CD4-positive, alpha-beta T cell treated with Interleukin-15 for 1 hour (primary cell): Measurements from ENCODE around the gene CRK.
"Not testable (repeated sequence)": the region's sequence is repeated elsewhere in the genome, so short reads cannot be mapped to it uniquely, and the experiment has no call there.

Experiments used
- DNase-seq: peaks from one replicate; pipeline ENCODE4 v3.0.0-alpha.2; 2020

CRK gene

DNA sequence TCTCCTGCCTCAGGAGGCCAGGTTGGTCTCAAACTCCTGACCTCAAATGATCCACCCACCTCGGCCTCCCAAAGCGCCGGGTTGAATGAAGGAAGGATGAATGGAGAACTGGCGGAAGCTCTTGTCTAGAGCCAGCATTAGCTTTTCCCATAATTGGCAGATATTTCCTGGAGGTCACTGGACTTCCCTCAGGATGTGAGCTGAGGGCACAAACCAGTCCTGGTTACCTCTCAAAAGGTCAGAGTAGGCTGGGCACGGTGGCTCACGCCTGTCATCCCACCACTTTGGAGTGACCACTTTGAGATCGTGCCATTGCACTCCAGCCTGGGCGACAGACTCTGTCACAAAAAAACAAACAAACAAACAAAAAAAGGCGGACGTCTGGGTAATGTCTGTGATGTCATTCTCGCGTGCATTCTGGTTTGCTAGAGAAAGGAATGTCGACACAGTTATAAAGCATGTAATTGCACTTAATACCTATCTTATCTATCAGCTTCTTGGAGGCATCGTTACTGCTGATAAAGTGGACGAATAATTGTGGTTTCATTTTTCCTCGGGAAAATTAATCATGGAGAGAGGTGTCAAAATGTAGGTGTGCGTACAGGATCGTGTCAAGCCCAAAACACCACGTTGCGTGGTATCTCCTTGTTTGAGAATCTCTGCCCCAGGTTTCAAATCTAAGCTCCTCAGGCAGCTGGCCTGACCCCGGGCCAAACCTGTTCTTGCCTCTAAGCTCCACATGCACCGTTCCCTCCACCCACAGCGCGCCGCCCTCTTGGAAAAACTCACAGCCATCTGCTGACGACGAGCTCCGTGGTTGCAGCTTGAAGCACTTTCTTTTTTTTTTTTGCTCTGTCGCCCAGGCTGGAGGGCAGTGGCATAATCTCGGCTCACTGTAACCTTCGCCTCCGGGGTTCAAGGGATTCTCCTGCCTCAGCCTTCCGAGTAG lies 6.4 kb upstream of the CRK start:
- no peak for DNase-seq

DNA sequence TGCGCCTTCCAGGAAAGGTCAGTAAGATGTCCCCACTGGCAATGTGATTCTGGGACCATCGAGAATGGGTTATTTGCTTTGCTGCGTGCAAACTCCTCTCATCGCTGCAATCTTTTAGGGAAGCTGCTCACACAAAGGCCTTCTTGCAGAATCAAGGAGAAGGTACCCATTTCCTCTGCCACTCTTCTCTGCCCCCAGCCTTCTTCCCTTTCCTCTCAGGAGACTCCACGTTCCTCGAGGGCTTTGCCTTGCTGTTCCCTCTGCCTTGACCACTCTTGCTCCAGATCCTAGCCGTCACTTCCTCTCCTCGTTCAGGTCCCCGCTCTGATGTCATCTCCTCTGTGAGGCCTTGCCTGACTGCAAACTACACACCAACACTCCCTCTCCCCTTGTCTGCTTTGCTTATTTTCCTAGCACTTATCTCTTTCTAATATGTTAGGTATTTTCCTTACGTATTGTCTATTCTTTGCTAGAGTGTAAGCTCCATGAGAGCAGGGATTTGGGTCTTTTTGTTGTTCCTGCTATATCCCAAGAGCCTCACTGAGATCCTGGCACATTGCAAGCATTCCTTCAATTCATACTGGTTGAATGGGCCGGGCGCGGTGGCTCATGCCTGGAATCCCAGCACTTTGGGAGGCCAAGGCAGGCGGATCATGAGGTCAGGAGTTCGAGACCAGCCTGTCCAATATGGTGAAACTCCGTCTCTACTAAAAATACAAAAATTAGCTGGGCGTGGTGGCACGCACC lies 5.3 kb upstream of the CRK start:
- peak; percentile 43 for DNase-seq

DNA sequence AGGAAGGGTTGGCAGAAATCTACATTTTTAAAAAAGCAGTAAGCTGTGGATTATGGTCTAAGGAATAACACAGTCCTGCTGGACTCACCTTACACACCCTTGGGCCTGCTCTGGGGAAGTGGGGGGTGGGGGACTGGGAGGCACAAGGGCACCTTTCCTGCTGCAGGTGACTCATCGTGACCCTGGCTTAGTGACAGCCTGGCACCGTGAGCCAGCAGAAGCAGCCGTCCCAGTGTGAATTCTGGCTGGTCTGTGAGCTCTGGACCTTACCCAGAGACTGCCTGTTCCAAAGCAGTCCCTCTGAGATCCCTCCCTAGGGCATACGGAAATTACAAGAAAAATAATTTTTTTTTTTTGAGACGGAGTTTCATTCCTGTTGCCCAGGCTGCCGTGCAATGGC lies 4.2 kb upstream of the CRK start:
- no peak for DNase-seq

DNA sequence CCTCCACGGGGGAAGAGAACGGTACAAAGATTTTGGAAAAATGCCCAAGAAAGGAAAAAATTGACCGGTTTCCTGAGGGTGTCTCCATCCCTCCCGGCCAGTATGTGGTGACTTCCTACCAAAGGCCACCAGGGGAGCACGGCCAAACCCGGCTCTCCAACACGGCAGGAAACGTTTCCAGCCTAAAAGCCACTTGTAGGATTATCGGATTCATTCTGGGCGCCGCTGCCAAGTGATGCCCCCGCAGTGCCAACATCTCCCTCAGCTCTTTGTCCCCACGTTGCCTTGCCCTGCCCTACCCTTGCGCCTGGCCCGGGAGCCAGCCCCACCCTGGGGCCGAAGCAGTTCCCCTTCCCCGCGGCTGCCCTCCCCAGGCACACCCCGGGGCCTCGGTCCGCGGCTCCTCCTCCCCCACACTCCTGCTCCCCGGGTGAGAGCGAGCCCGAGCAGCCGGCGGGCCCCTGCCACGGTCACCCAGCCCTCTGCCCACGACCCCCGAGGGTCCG lies 688 bp downstream of the CRK start:
- DNase-seq: peak; percentile 52

DNA sequence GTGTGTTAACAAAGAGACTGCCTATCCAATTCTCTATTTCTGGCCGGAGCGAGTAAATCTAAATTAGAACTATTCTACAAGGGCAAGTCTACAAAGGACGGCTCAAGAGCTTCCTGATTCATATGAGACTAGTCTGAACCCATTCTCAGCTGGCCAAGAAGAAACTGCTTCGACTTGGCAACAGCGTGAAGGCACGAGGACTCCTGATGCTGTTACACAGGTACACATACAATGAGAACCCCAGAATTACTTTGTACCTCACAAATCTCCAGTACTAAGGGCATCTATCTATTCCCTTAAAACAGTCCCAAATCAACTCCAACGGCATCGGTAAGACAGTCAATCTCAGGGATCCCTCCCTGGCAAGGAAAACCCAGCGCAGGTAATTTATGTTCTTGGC lies 1.5 kb downstream of the CRK start:
- DNase-seq: no peak

DNA sequence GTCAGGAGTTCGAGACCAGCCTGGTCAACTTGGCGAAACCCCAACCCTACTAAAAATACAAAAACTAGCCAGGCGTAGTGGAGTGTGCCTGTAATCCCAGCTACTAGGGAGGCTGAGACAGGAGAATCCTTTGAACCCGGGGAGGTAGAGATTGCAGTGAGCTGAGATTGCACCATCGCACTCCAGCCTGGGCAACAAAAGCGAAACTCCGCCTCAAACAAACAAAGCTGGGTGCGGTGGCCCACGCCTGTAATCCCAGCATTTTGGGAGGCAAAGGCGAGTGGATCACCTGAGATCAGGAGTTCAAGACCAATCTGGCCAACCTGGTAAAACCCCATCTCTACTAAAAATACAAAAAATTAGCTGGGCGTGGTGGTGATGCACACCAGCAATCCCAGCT lies 2.3 kb downstream of the CRK start:
- not testable (repeated sequence) for DNase-seq

DNA sequence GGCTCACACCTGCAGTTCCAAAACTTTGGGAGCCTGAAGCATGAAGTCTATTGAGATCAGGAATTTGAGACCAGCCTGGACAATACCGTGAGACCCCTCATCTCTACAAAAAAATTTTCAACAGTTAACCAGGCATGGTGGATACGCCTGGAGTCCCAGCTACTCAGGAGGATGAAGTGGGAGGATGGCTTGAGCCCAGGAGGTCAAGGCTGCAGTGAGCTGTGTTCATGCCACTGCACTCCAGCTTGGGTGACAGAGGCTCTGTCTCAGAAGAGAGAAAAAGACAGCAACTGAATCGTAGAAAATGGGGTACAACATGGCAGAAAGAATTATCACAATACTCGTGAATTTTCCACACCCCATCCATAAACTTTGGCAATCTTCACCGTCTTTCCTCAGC lies 3.2 kb downstream of the CRK start:
- DNase-seq: no peak

DNA sequence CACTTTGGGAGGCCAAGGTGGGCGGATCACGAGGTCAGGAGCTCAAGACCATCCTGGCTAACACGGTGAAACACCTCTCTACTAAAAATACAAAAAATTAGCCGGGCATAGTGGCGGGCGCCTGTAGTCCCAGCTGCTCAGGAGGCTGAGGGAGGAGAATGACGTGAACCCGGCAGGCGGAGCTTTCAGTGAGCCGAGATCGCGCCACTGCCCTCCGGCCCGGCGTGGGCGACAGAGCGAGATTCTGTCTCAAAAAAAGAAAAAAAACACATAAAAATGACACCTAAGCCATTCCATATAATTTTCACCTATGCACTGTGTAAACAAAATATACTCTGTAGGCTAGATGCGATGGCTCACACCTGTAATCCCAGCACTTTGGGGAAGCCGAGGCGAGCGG lies 5.8 kb downstream of the CRK start:
- not testable (repeated sequence) for DNase-seq

DNA sequence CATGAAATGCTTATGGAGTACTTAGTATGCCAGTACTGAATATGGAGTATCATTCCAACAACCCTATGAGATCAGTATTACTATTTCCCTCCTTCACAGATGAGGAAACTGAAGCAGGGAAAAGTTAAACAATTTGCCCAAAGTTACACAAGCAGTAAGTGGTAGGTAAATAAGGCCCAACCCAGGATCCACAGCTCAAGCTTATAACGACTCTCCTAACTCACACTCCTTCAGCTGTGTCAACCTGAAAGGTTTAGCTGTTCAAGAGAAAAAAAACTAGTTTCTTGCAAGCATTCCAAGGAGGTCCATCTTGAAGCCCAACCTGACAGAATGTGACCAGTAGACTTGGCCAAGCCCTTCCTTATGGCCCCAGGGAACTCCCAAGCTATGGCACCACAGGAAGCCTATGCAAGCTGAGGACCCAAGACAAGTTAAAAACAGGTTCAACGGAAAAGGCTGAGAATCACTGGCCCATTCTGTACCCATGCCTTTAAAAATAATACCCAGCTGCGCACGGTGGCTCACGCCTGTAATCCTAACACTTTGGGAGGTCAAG lies 6.5 kb downstream of the CRK start:
- no peak for DNase-seq

DNA sequence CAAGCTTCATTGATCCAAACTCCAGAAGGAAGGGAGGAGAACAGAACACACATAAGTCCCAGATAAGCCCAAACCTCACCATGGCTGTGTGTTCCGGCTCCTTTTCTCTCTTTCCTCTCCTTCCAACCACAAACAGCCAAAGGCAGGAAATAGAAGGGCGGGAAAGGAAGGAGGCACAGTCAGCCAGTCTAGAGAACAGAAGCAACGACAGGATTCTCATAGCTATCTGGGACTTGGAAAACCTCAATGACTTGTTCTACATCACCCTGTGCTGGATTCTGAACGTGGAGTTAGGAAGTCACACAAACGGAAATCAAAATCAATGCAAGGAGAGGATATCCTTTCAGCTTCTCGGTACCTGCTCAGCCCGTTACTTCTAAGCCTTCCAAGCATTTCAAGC lies 9.0 kb downstream of the CRK start:
- DNase-seq: no peak

DNA sequence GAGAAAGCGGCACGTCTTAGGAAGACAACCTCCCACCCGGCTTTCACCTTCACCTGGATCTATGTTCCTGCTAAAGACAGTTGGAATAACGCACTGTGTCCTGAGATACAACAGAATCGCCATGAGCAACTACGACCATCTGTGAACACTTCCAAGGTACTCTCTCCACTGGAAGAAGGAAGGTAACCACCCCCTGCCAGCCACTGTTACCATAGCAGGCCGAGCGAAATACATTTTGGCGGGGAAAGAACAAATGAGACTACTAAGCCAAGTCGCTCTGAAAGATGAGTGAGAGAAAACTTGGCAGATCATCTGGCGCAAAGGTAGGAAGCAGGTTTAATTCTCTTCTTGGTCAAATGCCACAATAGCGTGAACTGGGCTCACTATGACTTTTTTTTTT lies 9.8 kb downstream of the CRK start:
- no peak for DNase-seq

DNA sequence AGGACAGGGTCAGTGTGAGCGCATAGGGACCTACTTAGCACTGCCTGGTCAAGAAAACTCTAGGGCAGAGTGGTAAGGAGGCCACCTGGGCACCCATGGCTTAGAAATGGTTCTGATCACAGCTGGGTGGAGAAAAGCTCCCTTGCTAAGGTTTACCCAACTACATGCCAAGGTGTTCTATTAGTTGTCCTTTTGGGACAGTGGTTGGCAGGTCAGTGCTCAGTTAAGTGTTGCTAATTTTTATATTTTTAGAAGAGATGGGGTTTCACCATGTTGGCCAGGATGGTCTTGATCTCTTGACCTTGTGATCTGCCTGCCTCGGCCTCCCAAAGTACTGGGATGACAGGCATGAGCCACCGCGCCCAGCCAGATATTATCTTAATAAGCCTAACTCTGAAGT lies 10.3 kb downstream of the CRK start:
- DNase-seq: not testable (repeated sequence)

DNA sequence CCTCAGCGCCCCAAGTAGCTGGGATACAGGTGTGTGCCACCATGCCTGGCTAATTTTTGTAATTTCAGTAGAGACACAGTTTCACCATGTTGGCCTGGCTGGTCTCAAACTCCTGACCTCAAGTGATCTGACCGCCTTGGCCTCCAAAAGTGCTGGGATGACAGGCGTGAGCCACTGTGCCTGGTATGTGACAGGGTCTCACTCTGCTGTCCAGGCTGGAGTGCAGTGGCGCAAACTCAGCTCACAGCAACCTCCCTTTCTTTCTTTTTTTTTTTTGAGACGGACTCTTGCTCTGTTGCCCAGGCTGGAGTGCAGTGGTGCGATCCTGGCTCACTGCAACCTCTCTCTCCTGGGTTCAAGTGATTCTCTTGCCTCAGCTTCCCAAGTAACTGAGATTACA lies 13.3 kb downstream of the CRK start:
- not testable (repeated sequence) for DNase-seq

DNA sequence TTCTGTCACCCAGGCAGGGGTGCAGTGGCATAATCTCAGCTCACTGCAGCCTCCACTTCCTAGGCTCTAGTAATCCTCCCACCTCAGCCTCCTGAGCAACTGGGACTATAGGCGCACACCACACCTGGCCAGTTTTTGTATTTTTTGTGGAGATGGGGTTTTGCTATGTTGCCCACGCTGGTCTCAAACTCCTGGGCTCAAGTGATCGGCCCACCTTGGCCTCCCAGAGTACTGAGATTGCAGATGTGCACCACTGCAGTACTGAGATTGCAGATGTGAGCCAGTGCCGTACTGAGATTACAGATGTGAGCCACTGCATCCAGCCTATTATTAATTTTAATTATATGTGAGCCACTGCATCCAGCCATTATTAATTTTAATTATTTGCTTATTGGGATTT lies 13.8 kb downstream of the CRK start:
- no peak for DNase-seq

DNA sequence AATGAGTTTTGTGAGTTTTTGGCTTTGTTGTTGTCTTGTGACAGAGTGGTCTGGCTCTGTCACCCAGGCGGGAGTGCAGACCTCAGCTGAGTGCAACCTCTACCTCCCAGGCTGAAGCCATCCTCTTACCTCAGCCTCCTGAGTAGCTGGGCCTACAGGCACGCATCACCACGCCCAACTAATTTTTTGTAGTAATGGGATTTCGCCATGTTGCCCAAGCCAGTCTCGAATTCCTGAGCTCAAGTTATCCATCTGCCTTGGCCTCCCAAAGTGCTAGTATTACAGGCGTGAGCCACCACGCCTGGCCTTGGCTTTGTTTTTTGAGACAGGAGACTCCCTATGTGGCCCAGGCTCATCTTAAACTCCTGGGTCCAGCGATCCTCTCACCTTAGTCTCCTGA lies 15.1 kb downstream of the CRK start:
- no peak for DNase-seq

DNA sequence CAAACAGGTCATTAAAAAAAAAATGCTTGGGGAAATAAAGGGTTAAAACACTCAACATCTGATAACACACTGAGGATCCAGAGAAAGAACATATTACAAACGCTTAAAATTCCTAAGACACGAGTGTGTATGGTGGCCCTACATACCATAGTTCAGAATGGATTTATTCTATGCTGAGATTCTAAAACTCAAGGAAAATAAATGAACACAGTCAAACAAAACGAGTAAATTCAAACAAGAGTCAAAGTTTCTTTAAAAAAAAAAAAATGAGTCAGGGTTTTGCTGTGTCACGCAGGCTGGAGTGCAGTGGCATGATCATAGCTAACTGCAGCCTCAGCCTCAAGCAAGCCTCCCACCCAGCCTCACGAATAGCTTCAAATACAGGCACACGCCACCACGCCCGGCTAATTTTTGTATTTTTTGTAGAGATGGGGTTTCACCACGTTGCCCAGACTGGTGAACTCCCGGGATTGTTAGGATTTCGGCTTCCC lies 17.4 kb downstream of the CRK start:
- no peak for DNase-seq

DNA sequence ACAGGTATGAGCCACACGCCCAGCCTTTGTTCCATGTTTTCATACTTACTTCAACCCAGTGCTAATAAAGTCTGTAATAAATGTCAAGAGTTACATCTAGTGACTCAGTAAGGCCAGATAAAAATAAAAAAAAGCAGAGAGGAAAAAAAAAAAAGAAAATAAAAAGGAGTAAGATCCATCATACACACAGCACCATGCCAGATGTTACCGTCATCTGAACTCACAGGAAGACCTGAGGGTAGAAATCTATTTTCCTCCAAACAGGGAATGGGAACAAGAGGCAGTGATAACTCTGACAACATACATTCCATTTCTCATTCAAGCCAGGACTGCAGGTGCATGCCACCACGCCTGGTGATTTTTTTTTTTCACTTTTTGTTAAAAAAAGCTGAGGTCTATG lies 20.7 kb downstream of the CRK start:
- no peak for DNase-seq

DNA sequence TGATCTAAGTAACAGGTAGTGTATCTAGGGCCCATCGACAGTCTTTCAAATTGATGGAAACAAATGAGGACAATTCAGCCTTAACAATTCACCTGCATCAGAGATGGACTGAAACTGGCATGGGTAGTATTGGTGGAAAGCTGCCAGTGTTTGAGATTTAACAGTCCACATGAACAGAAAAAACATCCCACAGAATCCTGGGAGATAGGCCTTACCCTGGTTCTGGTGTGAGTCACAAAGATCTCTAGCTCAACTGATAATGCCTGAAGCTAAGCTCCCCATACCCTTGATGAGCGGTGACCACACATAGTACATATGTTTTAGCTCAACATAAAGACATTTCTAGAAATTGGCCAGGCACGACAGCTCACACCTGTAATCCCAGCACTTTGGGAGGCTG lies 21.9 kb downstream of the CRK start:
- no peak for DNase-seq

DNA sequence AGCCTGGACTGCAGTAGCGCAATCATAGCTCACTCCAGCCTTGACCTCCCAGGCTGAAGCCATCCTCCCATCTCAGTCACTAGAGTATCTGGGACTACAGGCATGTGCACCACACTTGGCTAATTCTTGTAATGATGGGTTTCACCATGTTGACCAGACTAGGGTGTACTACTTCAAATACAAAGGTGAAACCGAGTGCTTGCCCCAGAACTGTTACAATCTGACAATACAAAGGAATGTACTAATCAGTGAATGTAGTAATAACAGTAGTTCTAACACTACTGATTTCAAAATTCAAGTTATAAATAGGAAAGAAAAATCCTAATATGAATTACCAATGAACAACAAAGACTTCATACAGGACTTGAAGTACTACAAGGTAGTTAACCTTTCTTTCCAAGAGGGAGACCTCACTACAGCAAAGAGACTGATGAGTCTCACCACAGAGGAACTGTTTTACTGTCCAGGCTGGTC lies 24.4 kb downstream of the CRK start:
- no peak for DNase-seq

DNA sequence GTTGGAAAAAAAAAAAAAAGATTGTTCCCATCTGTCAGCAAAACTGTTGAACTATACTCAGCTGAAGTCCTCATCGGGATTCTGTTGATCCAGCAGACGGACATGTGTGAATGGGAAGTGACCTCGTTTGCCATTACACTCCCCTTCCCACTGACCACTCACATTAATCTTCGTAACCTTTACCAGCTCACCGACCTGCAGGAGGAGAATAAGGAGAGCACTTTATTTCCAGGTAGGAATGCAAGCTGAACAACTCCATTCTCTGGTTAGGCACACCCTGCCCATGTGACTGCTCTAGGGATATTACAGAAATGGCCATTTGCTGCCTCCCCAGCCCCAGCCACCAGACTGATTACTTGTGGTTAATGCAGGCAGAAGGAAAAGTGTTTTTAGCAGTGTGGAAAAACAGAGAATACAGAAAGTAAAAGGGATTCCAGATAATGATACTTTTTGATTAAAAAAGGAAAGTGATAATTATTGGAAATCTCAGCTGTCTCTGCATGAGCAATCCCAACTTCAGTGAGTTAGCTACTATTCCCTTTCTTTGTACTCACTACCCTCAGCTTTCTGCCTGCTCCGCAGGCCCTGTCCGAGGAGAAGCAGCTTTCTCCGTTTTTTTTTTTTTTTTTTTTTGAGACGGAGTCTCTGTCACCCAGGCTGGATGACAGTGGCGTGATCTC lies 32.4 kb downstream of the CRK start:
- DNase-seq: no peak

DNA sequence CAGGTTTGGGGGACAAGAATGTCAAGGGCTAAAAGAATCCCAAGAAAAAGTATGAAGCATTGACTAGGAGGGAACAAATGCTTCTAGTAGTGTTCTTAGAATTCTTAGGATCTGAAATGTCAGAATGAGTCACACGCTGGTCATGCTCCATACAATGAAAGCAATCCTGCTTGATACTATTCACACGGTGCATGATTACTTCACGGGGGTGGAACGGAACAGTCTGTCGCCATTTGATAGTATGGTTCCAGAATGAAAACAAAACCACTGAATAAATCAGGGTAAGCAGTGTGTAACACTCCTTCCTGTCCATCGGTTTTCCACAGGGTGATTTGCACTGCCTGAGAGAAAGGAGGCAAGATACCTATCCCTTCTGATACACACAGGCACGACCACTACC lies 33.1 kb downstream of the CRK start:
- DNase-seq: no peak

DNA sequence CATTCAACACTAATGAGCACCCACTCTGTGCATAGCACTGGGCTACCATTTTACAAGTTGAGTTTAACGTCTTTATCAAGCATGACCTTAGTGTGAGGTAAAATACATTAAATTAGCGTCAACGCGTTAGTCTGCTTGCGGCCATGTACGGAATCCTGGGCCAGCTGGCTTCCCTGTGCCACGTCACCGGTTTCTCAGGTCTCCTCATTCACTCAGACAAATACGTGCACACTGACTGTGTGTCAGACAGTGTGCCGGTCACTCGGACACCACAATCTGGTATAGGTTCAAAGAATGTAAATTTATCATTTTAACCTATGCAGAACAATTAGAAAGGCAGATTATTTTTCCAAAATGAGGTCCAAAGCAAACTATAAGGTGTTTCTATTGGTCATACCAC lies 34.6 kb downstream of the CRK start:
- no peak for DNase-seq

DNA sequence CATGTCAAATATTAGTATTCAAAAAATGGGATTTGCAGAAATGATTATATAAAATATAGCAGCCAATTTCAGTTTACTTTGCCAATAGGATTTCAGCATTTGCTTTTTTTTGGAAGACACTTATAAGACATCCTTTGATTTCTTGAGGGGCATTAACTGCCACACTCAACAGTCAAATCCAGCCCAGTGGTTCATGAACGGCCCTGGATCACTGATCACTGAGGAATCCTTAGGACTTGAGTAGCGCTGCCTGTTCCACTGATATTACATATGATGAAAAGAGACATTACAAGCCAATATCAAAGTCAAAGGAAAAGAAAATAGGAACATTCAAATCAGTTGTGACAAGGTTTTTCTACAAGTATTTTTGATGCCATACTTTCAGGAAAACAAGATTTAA lies 35.1 kb downstream of the CRK start:
- DNase-seq: no peak
